HG03196 (cell line): ENCODE results near the gene OR4K2.
"Not testable (repeated sequence)": the region's sequence is repeated elsewhere in the genome, so short reads cannot be mapped to it uniquely, and the experiment has no call there.

Experiments used
- ATAC-seq: cut with Tn5 transposase; IDR thresholded peaks from one replicate; pipeline ENCODE4 v1.9.1; 2021; ENCODE audit not compliant: unreplicated experiment

OR4K2 gene

GRCh38 chr14:19874842-19875241 is at the start of gene OR4K2:
OR4K2 (plus strand) TSS chr14:19875142; CDS start chr14:19876268, 1,126 bp downstream.
- no peak for ATAC-seq

DNA sequence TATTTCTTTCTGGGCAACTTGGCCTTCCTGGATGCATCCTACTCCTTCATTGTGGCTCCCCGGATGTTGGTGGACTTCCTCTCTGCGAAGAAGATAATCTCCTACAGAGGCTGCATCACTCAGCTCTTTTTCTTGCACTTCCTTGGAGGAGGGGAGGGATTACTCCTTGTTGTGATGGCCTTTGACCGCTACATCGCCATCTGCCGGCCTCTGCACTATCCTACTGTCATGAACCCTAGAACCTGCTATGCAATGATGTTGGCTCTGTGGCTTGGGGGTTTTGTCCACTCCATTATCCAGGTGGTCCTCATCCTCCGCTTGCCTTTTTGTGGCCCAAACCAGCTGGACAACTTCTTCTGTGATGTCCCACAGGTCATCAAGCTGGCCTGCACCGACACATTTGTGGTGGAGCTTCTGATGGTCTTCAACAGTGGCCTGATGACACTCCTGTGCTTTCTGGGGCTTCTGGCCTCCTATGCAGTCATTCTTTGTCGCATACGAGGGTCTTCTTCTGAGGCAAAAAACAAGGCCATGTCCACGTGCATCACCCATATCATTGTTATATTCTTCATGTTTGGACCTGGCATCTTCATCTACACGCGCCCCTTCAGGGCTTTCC is 47.2 kb upstream of the OR4K2 start:
- not testable (repeated sequence) for ATAC-seq

DNA sequence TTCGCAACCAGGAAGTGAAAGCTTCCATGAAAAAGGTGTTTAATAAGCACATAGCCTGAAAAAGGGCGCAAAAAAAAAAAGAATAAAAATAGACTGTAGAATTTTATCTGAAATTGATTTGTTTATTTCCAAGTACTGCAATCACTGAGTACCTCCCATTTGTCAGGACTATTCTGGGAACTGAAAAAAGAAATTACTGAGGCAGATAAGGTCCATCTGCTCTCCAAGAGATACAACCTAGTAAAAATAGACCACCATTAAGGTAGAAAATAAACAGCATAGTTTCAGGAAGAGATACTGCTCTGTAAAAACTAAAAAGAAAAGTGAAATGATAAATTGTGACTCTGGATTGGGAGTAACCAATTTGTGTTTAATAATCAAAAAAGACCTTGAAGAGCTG is 46.6 kb upstream of the OR4K2 start:
- ATAC-seq, result no peak

DNA sequence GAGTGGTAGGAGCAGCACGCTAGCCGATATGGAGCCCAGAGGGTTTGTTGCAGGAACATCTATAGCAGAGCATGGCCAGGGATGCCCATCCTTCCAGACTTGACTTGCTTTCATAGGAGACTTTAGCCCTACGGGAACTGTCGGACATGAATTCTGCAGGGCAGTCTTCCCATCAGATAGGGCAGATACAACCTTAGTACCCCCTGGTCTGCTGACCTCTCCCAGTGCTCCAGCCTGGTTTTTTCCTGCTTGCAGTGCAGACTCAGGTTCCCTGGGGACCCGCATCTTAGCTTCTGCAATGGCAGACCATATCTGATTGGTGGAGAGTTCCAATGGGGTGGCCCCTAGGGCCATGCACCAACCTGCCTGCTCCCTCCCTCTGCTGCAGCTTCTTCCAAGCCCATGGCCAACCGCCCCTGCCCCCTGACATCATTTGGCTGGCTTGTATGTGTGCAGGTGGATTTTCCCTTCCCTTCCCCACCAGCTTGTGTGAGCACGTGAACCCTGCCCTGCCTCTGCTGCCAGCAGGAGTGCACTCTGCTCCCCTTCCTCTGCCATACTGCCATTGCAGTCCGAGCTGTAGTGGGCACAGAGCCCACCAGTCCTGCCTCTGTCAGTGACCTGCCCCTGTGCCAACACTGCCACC is 40.6 kb upstream of the OR4K2 start:
- not testable (repeated sequence) for ATAC-seq

DNA sequence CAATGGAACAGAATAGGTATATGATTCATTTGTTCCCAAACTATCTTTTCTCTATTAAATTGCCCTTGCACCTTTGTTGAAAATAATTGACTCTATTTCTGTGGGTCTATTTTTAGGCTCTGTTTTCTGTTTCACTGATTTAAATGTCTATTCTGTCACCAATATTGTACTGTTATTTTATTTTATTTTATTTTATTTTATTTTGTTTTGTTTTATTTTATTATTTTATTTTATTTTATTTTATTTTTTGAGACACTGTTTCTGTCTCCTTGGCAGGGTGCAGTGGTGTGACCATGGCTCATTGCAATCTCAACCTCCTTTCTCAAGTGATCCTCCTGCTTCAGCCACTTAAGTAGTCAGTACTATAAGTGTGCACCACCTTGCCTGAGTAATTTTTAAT is 36.5 kb upstream of the OR4K2 start:
- ATAC-seq, result no peak

DNA sequence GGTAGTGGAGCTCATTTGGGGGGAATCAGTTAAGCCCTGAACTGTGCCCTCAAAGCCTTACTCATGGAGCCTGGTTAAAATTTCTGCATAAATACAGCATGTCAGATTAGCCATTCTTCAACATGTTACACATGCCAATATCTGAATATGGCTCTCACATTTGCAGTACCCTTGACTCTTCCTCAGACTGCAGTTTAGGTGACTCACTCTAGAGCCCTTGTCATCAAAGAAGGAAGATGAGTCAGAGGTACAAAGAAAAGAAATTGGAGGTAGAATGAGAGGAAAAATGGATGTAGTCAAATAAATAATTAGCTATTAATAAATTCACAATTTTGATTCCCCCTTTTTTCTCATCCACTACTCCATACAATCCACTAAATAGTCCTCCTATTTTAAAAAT is 23.6 kb upstream of the OR4K2 start:
- no peak for ATAC-seq

DNA sequence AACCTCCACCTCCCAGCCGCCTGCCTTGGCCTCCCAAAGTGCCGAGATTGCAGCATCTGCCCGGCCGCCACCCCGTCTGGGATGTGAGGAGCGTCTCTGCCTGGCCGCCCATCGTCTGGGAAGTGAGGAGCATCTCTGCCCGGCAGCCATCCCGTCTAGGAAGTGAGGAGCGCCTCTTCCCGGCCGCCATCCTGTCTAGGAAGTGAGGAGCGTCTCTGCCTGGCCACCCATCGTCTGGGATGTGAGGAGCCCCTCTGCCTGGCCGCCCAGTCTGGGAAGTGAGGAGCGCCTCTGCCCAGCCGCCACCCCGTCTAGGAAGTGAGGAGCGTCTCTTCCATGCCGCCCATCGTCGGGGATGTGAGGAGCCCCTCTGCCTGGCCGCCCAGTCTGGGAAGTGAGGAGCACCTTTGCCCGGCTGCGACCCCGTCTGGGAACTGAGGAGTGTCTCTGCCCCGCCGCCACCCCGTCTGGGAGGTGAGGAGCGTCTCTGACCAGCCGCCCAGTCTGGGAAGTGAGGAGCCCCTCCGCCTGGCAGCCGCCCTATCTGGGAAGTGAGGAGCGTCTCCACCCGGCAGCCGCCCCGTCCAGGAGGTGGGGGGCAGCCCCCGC is 8.8 kb upstream of the OR4K2 start:
- not testable (repeated sequence) for ATAC-seq

GRCh38 chr14:19873178-19873577 is 1.8 kb upstream of the OR4K2 start:
- no peak for ATAC-seq

GRCh38 chr14:19878029-19878642 is 3.2 kb downstream of the OR4K2 start:
- no peak for ATAC-seq

GRCh38 chr14:19895282-19895681 is 20.3 kb downstream of the OR4K2 start:
- no peak for ATAC-seq

- no peak for ATAC-seq
Measured at GRCh38 chr14:19900999-19901398, 26.1 kb downstream of the OR4K2 start.

GRCh38 chr14:19902409-19902808 is 27.5 kb downstream of the OR4K2 start:
- no peak for ATAC-seq

DNA sequence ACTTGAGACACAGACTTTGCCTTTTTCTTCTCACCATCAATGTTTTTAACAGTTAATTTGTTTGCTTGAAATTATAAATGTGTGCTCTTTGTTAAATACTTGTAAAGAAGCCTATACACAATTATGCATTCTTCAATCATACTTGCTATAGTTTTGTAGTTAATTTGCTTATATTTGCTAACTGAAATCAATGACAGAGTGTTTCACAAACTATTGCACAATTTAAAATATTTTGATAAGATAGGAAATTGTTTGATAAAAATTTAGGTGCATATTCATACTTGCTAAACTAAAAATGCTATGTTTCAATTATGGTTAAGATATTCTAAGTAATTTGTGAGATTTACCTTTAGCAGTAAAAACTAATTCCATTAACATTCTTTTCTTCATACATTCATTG is 31.7 kb downstream of the OR4K2 start:
- no peak for ATAC-seq

DNA sequence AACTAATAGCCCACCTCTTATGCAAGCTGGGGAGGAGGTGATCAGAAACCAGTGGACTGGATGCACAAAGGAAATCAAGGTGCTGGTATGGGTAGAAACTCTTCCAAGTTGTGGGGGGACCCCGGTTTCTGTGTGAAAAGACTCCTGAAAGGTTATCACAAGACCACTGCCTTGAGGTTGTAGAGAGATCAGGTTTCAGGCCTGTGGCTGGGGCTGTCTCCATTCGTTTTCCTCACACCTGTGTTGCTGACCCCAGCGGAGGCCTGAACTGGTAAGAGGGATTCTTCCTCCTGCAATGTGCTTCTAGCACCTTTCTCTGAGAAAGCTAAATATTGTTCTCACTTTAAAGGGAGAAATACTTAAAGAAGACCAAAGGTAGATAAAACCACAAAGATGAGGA is 36.2 kb downstream of the OR4K2 start:
- ATAC-seq, result no peak

- ATAC-seq, result no peak
Measured at GRCh38 chr14:19917243-19917642, 42.3 kb downstream of the OR4K2 start.

DNA sequence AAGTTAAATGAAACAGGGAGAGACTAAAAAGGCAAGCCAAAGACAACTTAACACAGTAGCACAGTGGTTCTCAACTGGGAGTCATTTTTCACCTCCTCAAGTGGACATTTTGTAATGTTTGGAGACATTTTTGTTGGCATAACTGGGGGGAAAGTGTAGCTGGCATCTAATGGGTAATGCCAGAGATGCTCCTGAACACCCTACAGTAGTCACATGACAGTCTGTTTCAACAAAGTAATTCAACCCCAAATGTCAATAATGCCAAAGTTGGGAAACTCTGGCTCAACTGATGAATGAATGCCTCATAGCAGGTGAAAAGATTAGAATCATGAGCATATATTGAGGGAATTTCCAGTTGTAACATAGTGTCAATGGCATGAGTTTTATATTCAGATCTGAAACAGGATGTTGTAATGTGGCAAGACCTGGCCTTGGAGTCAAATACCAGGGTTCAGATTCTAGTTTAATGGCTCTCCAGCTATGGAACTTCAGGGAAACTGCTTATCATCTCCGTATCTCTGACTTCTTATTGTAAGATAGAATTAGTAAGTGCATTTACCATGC is 43.1 kb downstream of the OR4K2 start:
- ATAC-seq, result no peak

DNA sequence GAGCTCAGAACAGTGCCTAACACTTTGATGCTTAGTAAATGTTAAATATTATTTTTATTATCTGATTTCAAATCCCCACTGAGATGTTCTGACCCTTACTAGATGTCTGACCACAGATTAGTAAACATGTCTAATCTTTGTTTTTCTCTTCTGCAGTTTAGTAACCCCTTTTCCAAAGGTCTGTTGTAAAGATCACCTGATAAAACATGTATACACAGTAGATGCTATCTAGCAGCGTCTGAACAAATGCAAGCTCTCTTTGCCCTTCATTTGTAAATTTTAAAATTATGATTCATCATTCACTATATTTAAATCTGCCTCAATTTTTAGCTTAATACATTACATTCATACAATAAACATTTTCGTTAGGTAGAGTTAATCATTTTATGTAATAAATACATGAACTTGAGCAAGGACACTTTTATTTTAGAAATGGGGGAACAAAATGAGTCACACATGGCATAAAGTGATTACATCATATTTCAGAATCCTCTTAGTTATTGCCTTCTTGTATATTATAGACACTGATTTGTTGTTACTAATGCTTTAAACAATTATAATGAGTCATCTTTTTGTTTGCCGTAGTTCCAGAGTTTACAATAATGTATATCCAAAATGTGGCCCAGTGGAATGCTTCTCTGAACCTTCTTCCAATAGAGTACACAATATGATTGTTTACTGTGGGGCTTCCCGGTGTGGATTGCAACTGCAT is 43.8 kb downstream of the OR4K2 start:
- no peak for ATAC-seq

- ATAC-seq, result no peak
Measured at GRCh38 chr14:19920021-19920657, 45.2 kb downstream of the OR4K2 start, which contains the start of gene OR4K5. OR4K5 (plus strand) TSS chr14:19920607; CDS start chr14:19920607, 0 bp downstream.

DNA sequence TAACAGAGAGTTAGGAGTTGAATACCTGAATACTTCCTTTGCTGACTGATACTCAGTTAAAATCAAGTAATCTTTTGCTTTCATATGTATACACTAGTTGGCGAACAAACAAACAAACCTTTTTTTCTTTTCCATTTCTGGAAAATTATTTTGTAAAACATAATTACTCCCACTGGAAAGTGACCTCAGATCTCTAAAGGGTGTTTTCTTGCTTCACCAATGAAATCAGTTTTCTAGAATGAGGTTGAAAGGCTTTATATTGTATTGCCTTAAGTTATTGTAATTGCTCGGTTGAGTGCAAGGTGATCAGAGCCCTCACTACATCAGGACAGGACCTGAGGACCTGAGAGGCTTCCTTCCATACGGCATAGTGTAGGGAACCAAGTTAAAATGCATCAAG is 55.7 kb downstream of the OR4K2 start, which contains the start of gene OR4K1:
OR4K1 (plus strand) TSS at position 301 of the 400 bp plus-strand sequence. CDS start 4,750 bp downstream, outside the sequence.
- ATAC-seq, result no peak
